Neural cell (in vitro differentiated cells): ENCODE results near the gene MYCBPAP. TPM values are rescaled to one million over a fixed set of nuclear protein-coding genes. Genes with fewer than 3 reads are reported as not detected.

Experiments
- H2AFZ ChIP-seq: fragments of 200-600, 300-800 bp; sonication (generic), shearing (Covaris generic); 2 replicates; pipeline ENCODE4 v1.6.0; 2014; ENCODE audit warnings: low read depth, mild to moderate bottlenecking, antibody characterized with exemption, low read length, moderate library complexity
- H3F3A ChIP-seq: fragments of 200-600 bp; shearing (Covaris generic); 2 replicates; pipeline ENCODE4 v1.6.1; 2016; ENCODE audit warnings: mild to moderate bottlenecking, moderate library complexity, mixed read lengths, antibody characterized with exemption, low read length; ENCODE audit not compliant: insufficient read depth, poor library complexity, severe bottlenecking
- H3K27ac ChIP-seq: fragments of 200-600, 300-800 bp; sonication (generic), shearing (Covaris generic); 2 replicates; pipeline ENCODE4 v1.5.1; 2014; ENCODE audit warnings: mild to moderate bottlenecking, low read length, moderate library complexity
- H3K27me3 ChIP-seq: fragments of 300-800, 200-600 bp; sonication (generic), shearing (Covaris generic); 2 replicates; pipeline ENCODE4 v1.6.0; 2014; ENCODE audit warnings: mild to moderate bottlenecking, low read depth, low read length, moderate library complexity; ENCODE audit not compliant: insufficient read depth
- H3K36me3 ChIP-seq: fragments of 300-800, 200-600 bp; sonication (generic), shearing (Covaris generic); 2 replicates; pipeline ENCODE4 v1.5.1; 2014; ENCODE audit warnings: mild to moderate bottlenecking, antibody characterized with exemption, low read length, moderate library complexity; ENCODE audit not compliant: insufficient read depth
- H3K4me2 ChIP-seq: fragments of 300-800, 200-600 bp; sonication (generic), shearing (Covaris generic); 2 replicates; pipeline ENCODE4 v1.6.0; 2014; ENCODE audit warnings: mild to moderate bottlenecking, low read length
- H3K4me3 ChIP-seq: fragments of 300-800, 200-600 bp; sonication (generic), shearing (Covaris generic); 2 replicates; pipeline ENCODE4 v1.5.1; 2014; ENCODE audit warnings: mild to moderate bottlenecking, low read length, moderate library complexity
- H3K79me2 ChIP-seq: fragments of 200-600 bp; shearing (Covaris generic); replicated peaks from 2 replicates; pipeline ENCODE4 v1.6.0; 2014; ENCODE audit warnings: mild to moderate bottlenecking, low read length, moderate library complexity; ENCODE audit not compliant: insufficient read depth
- H3K9ac ChIP-seq: fragments of 300-800, 200-600 bp; sonication (generic), shearing (Covaris generic); 2 replicates; pipeline ENCODE4 v1.6.1; 2016; ENCODE audit warnings: mild to moderate bottlenecking, low read length, mixed read lengths
- H3K9me2 ChIP-seq: fragments of 200-600 bp; shearing (Covaris generic); 2 replicates; pipeline ENCODE4 v1.6.1; 2016; ENCODE audit warnings: mild to moderate bottlenecking, low read length, mixed read lengths; ENCODE audit not compliant: insufficient read depth
- H3K9me3 ChIP-seq: fragments of 200-600, 300-800 bp; sonication (generic), shearing (Covaris generic); 2 replicates; pipeline ENCODE4 v1.6.1; 2016; ENCODE audit warnings: mild to moderate bottlenecking, mixed run types, low read length, moderate library complexity, mixed read lengths
- H4K20me1 ChIP-seq: fragments of 200-600 bp; shearing (Covaris generic); 2 replicates; pipeline ENCODE4 v1.6.1; 2016; ENCODE audit warnings: mild to moderate bottlenecking, mixed run types; ENCODE audit not compliant: insufficient read depth
- CTCF ChIP-seq: fragments of 450-650 bp; IDR thresholded peaks from 2 replicates; pipeline ENCODE4 v1.5.1; 2014; ENCODE audit warnings: antibody characterized with exemption, mild to moderate bottlenecking, moderate library complexity; ENCODE audit not compliant: poor library complexity, severe bottlenecking
- EP300 ChIP-seq: fragments of 450-650 bp; conservative IDR thresholded peaks from 2 replicates; pipeline ENCODE4 v1.6.1; 2014; ENCODE audit warnings: antibody characterized with exemption, mild to moderate bottlenecking, moderate library complexity; ENCODE audit not compliant: poor library complexity, severe bottlenecking
- EZH2 ChIP-seq: fragments of 200-600, 300-800 bp; shearing (Covaris generic), sonication (generic); IDR thresholded peaks from 2 replicates; pipeline ENCODE4 v1.6.1; 2014; ENCODE audit warnings: antibody characterized with exemption, low read length, borderline replicate concordance, mild to moderate bottlenecking; ENCODE audit not compliant: insufficient read depth, poor library complexity, severe bottlenecking
- MXI1 ChIP-seq: fragments of 450-650 bp; conservative IDR thresholded peaks from 2 replicates; pipeline ENCODE4 v1.6.1; 2014; ENCODE audit warnings: antibody characterized with exemption, mild to moderate bottlenecking; ENCODE audit not compliant: poor library complexity, severe bottlenecking
- POLR2AphosphoS5 ChIP-seq: IDR thresholded peaks from 2 replicates; pipeline ENCODE4 v1.6.1; 2012
- RAD21 ChIP-seq: fragments of 450-650 bp; conservative IDR thresholded peaks from 2 replicates; pipeline ENCODE4 v1.6.1; 2014; ENCODE audit warnings: antibody characterized with exemption, mild to moderate bottlenecking, moderate library complexity
- REST ChIP-seq: IDR thresholded peaks from 2 replicates; pipeline ENCODE4 v1.6.1; 2012; ENCODE audit warnings: borderline replicate concordance
- SMC3 ChIP-seq: fragments of 450-650 bp; conservative IDR thresholded peaks from 2 replicates; pipeline ENCODE4 v1.6.1; 2014; ENCODE audit warnings: antibody characterized with exemption, mild to moderate bottlenecking, moderate library complexity; ENCODE audit not compliant: poor library complexity
- TAF1 ChIP-seq: IDR thresholded peaks from 2 replicates; pipeline ENCODE4 v1.6.1; 2012; ENCODE audit warnings: low read depth
- polyA plus RNA-seq: library from polyadenylated mRNA; depleted of rRNA; stranded (reverse); fragments of >200 nt; gene quantifications from 2 replicates; pipeline ENCODE4 v1.2.3, GENCODE V29; 2014

The MYCBPAP gene
- polyA plus RNA-seq, 1 donor from 2014 or later: 0.35 TPM

GRCh38 chr17:50480854-50481490 lies 27.3 kb upstream of the MYCBPAP start:
- H2AFZ ChIP-seq: no peak overlapping the region
- H3K9me3 ChIP-seq: no peaks in the 10 kb centered on the region
- no peaks in the 10 kb centered on the region for H4K20me1 ChIP-seq
- no peak for TF ChIP-seq TAF1
- no peaks in the 10 kb centered on the region for H3K27me3 ChIP-seq
- H3K36me3 ChIP-seq: no peaks in the 10 kb centered on the region
- H3K27ac ChIP-seq: no peak overlapping the region
- H3K4me2 ChIP-seq: no peak overlapping the region
- H3K9me2 ChIP-seq: no peaks in the 10 kb centered on the region
- H3K4me3 ChIP-seq: no peak overlapping the region
- no peaks in the 10 kb centered on the region for H3F3A ChIP-seq
- no peaks in the 10 kb centered on the region for H3K79me2 ChIP-seq
- no peak overlapping the region for H3K9ac ChIP-seq

GRCh38 chr17:50481648-50482047 lies 26.6 kb upstream of the MYCBPAP start:
- H2AFZ ChIP-seq: no peak overlapping the region
- TF ChIP-seq SMC3: no peak
- TF ChIP-seq RAD21: no peak
- no peak for TF ChIP-seq POLR2AphosphoS5
- no peak for TF ChIP-seq EP300
- no peak for TF ChIP-seq MXI1
- no peak for TF ChIP-seq REST
- no peak for TF ChIP-seq EZH2
- no peak for TF ChIP-seq CTCF
- no peak for TF ChIP-seq TAF1
- H3F3A ChIP-seq: no peaks in the 10 kb centered on the region
- no peak overlapping the region for H3K9ac ChIP-seq
- no peak overlapping the region for H3K27ac ChIP-seq
- H3K79me2 ChIP-seq: no peaks in the 10 kb centered on the region
- H4K20me1 ChIP-seq: no peaks in the 10 kb centered on the region
- H3K9me2 ChIP-seq: no peaks in the 10 kb centered on the region
- no peaks in the 10 kb centered on the region for H3K27me3 ChIP-seq
- no peak overlapping the region for H3K4me2 ChIP-seq
- no peaks in the 10 kb centered on the region for H3K36me3 ChIP-seq
- no peaks in the 10 kb centered on the region for H3K9me3 ChIP-seq
- no peak overlapping the region for H3K4me3 ChIP-seq

GRCh38 chr17:50482110-50482509 lies 26.1 kb upstream of the MYCBPAP start:
- no peaks in the 10 kb centered on the region for H3K9me3 ChIP-seq
- H3K4me2 ChIP-seq: no peak overlapping the region
- H3K9me2 ChIP-seq: no peaks in the 10 kb centered on the region
- no peak overlapping the region for H3K27ac ChIP-seq
- no peaks in the 10 kb centered on the region for H3K36me3 ChIP-seq
- no peaks in the 10 kb centered on the region for H3K27me3 ChIP-seq
- no peaks in the 10 kb centered on the region for H3F3A ChIP-seq
- TF ChIP-seq SMC3 (no peak), EP300 (no peak), TAF1 (no peak), POLR2AphosphoS5 (no peak), REST (no peak), EZH2 (no peak), RAD21 (no peak), MXI1 (no peak), CTCF (no peak)
- no peaks in the 10 kb centered on the region for H4K20me1 ChIP-seq
- no peak overlapping the region for H2AFZ ChIP-seq
- H3K79me2 ChIP-seq: no peaks in the 10 kb centered on the region
- H3K4me3 ChIP-seq: no peak overlapping the region
- H3K9ac ChIP-seq: no peak overlapping the region
